Body of pancreas (tissue), 4 donors: ENCODE measurements around the gene NUSAP1.

Source experiments
- POLR2A ChIP-seq, 3 donors: fragments of 450-650 bp; IDR thresholded peaks; one replicate each; pipeline ENCODE4 v1.6.1; 2016; ENCODE audit warnings: antibody characterized with exemption in 3 of 3, mild to moderate bottlenecking in 2 of 3
- TF ChIP-seq, protein P1 (sequence below), 7 experiments: fragments of 450-650 bp in 4 of 7; fragments of 200-600 bp in 3 of 7; sonication (generic) in 3 of 7; IDR thresholded peaks; one replicate each; pipeline ENCODE4 v1.5.1; 2016 to 2019; ENCODE audit warnings: antibody characterized with exemption in 7 of 7

DNA sequence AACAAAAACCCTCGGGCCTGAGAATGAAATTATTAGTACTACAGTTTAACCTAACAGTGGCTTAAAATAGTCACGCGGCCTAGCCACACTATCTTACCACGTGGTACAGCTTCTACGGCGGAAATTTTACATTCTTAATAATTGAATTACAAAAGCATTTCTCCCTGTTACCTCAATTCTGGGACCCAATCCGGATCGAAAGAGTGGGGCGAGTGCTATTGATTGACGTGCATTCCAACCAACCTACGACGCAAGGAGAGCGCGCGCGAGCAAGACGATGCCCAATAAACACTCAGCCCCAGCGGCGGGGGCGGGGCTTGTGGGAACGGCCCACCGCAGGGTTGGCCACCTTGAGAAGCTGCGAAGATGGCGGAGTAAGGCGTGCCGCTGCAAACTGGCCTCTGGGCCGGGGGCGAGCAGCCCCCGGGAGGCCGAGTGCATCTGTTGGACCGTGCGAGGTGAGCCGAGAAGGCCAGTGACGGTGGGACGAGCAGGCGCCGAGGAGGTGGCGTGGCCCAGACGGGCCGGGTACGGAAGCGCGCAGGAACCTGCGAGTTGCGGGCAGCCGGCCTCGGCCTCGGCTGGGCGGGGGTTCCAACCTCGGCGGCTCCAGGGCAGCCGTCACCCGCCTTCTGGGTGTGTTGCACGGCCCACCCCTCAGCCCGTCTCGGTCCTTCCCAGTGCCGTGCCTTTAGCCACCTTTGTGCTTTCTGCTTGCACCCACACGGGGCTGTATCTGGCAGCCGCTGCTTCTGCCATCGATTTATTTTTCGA is 48.8 kb upstream of the NUSAP1 start:
- TF ChIP-seq, protein P1, sequence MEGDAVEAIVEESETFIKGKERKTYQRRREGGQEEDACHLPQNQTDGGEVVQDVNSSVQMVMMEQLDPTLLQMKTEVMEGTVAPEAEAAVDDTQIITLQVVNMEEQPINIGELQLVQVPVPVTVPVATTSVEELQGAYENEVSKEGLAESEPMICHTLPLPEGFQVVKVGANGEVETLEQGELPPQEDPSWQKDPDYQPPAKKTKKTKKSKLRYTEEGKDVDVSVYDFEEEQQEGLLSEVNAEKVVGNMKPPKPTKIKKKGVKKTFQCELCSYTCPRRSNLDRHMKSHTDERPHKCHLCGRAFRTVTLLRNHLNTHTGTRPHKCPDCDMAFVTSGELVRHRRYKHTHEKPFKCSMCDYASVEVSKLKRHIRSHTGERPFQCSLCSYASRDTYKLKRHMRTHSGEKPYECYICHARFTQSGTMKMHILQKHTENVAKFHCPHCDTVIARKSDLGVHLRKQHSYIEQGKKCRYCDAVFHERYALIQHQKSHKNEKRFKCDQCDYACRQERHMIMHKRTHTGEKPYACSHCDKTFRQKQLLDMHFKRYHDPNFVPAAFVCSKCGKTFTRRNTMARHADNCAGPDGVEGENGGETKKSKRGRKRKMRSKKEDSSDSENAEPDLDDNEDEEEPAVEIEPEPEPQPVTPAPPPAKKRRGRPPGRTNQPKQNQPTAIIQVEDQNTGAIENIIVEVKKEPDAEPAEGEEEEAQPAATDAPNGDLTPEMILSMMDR (IDR thresholded peaks at IDR 0.05) = no peak
- peak; percentile 86 to 92 (median 92) for TF ChIP-seq POLR2A (IDR thresholded peaks at IDR 0.05)
